Posterior cingulate gyrus (tissue), 11 donors: Measurements from ENCODE around the gene NFASC.

Source experiments
- DNase-seq, 10 donors: peaks; one replicate each; pipeline versions ENCODE4 v3.0.0 to v3.0.0-alpha.2; 2020 to 2021; ENCODE audit warnings: mixed read lengths in 3 of 10
- intact Hi-C: fragments of 100-400 bp; cut with DNase I; formaldehyde crosslinking; loops from one replicate; pipeline ENCODE4 v1.15.1; 2023

NFASC gene

DNA sequence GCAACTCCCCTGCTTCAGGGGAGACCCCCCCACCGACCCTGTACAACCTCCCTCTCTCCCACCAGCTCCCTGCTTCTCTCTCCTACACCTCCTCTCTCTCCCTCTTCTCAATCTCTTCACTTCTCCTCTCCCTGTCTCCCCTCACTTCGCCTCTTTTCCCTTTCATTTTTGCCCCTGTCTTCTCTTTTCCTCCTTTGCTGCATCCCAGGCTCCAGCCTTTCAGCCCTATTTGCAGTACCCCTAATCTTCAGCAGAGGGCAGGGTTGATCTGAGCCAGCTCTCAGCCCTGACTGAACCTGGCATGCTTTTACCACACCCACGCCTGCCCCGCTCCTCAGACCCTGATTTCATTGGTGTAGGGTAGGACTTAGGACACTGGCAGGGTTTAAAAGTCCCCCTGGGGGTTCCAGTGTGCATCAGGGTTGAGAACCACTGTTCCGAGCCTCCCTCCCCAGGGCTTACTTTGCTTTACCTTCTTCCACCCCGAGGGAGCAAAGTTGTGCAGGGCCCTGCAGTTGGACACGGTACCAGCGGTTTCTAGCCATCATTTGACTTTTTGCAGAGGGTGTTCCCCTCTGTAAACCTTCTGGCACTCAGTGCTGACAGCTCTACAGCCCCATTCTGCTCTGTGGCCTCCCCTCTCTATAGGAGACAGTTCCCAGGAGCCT lies 105.0 kb downstream of the NFASC start:
- peak in 6 of 10 donors; percentile 52 to 91 (median 58) for DNase-seq
- intact Hi-C loops = no loop called here

- intact Hi-C loops = no loop called here
- DNase-seq = no peak
Measured at GRCh38 chr1:204976646-204977045, 106.0 kb downstream of the NFASC start.

DNA sequence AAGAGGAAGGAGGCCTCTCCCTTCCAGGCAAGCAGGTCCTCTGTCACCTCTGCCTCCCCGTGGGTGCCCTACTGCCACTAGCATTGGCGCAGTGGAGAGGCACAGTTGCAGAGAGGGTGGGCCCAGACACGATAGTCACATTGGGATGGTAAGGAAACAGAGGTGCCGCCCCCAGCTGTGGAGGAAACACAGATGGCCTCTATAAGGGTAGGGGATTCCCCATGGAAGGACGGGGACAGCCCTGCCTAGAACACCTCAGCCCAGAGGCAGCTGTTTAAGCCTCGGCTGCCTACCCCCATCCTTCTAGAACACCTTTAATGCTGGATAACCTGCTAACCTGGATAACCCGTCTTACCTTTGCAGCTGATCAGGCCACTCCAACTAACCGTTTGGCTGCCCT lies 106.7 kb downstream of the NFASC start:
- no peak for DNase-seq
- intact Hi-C loops = no loop called here

- intact Hi-C loops = no loop called here
- DNase-seq = peak in 1 of 10 donors; percentile 80
Measured at GRCh38 chr1:204978782-204979181, 108.1 kb downstream of the NFASC start.

DNA sequence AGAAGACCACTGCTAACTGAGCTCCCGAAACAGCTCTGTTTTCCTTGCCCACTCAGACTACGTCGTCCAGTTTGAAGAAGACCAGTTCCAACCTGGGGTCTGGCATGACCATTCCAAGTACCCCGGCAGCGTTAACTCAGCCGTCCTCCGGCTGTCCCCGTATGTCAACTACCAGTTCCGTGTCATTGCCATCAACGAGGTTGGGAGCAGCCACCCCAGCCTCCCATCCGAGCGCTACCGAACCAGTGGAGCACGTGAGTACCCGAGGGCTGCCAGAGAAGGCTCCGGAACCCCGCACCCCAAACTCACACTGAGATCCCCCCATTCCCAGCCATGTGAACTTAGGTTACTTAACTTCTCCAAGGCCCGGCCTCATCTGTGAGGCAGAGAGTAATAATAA lies 108.6 kb downstream of the NFASC start:
- intact Hi-C loops = no loop called here
- peak in 1 of 10 donors; percentile 79 for DNase-seq

DNA sequence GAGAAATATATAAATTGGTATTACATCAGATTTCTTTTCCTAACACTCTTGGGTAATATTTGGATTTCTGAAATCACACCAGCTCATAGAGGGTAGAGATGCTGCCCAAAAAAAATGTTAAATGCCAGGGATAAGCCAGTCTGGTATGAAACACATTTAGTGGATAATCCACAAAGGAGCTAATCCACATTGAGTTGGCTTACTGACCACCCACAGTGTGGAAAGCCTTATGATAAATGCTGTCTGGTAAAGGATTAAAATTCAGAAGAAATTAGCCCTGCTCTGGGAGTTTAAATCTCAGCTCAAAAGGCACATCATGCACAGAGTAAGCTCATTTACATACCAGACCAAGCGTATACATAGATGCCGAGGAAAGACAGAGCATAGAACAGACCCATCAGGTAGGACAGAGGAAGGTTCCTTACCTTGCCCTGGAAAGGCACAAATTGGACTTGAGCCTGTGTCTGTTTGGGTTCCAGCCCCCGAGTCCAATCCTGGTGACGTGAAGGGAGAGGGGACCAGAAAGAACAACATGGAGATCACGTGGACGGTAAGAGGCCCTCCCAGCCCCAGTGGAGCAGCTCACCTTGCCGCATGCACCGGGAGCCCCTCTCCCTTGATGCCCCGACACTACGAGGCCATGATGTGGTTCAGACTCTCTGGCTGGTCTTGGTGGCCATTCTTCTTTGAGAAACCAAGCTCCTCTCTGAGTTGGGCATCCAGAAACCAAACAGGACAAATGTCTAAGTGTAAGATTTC lies 109.4 kb downstream of the NFASC start:
- intact Hi-C loops = loop anchor here (10.0 kb wide), 2 partner anchors 165 to 275 kb away; no protein-coding TSS in a partner anchor
- peak in 1 of 10 donors; percentile 71 for DNase-seq

GRCh38 chr1:204980840-204981405 lies 110.3 kb downstream of the NFASC start:
- intact Hi-C loops = loop anchor here (10.0 kb wide), 2 partner anchors 164 to 274 kb away; no protein-coding TSS in a partner anchor
- no peak for DNase-seq

DNA sequence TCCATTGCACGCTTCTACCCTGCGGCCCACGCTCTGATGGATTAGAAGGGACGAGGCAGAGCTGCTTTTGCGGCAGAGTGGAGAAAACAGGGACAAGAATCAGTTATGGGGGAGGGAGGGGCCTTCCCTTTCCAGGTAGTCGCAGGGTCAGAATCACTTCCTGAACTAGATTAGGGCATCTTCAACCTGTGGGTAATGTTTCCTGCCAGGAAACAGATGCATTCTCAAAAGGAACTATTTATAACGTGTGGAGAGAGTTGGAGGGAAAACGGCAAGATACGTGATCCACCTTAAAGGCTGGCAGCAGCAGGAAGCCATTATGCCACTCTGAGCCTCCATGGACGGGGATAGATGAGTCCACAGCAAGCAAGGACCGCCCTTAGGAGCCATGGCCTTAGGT lies 112.5 kb downstream of the NFASC start:
- intact Hi-C loops = loop anchor here (10.0 kb wide), 2 partner anchors 162 to 272 kb away; no protein-coding TSS in a partner anchor
- DNase-seq = no peak

GRCh38 chr1:204983881-204984280 lies 113.2 kb downstream of the NFASC start:
- DNase-seq = peak in 1 of 10 donors; percentile 71
- intact Hi-C loops = loop anchor here (10.0 kb wide), 2 partner anchors 161 to 271 kb away; no protein-coding TSS in a partner anchor

DNA sequence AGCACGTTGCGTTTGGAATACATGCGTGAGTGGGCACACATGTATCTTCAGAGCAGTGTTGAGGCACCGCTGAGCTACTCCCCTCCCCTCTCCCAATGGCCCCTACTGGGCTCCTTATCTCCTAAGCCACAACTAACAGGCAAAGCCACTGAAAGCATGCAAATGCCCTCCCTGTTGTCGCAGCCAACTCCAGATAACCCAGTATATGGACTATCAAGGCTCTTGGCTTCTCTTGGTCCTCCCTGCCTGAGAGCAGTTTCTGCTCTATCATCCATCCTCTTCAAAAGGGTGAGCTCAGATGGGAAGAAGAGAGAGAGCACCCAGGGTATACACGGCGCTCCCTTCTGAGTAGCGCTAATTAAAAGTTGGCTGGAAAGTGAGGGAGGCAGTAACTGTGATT lies 113.8 kb downstream of the NFASC start:
- no peak for DNase-seq
- intact Hi-C loops = loop anchor here (10.0 kb wide), 2 partner anchors 160 to 270 kb away; no protein-coding TSS in a partner anchor

GRCh38 chr1:204986181-204986580 lies 115.5 kb downstream of the NFASC start:
- intact Hi-C loops = loop anchor here (10.0 kb wide), 2 partner anchors 159 to 269 kb away; no protein-coding TSS in a partner anchor
- DNase-seq = peak in 1 of 10 donors; percentile 47

DNA sequence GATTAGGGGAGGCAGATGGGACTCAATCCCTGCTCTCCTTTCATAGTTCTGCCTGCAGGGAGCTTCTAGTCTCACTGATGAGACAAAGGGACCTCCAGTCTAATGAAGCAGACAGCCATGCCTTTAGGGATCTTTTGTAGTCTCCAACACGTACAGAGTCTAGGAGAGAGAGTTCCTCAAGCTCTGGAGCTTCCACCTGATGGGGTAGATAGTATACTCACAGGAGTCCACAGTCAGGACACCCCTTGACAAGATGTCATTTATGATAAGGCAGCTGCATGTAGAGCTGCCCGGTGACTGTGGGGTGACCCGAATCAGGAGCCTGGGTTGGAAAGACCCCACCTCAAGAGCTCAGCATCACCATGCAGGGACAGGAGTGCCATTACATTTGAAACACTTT lies 117.0 kb downstream of the NFASC start:
- intact Hi-C loops = loop anchor here (10.0 kb wide), 2 partner anchors 157 to 267 kb away; no protein-coding TSS in a partner anchor
- peak in 1 of 10 donors; percentile 29 for DNase-seq

DNA sequence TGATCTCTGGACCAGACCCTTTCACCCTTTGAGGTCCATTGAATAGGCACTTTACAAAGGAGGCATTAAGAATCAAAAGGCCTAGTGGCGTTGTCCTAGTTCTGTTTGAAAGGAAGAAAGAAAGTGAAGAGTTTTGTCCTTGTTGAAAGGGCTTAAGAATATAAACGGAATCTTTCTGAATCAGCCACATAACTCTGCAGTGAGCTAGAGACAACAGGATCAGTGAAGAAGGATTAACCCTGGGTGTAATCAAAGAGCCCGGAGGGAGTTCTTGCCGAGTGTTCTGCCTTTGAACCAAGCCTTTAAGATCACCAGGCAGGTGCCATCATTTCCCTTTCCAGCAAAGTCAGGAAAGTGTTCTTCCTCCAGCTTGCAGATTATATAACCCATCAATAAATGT lies 117.5 kb downstream of the NFASC start:
- intact Hi-C loops = loop anchor here (10.0 kb wide), 2 partner anchors 157 to 267 kb away; no protein-coding TSS in a partner anchor

GRCh38 chr1:204989266-204990058 lies 118.8 kb downstream of the NFASC start:
- DNase-seq = peak; percentile 73 to 98 (median 85)
- intact Hi-C loops = loop anchor here (1.0 to 10.0 kb wide), 4 partner anchors 72 to 265 kb away; no protein-coding TSS in a partner anchor

More for the DNA sequence above, 117.5 kb downstream of the NFASC start:
- no peak for DNase-seq

DNA sequence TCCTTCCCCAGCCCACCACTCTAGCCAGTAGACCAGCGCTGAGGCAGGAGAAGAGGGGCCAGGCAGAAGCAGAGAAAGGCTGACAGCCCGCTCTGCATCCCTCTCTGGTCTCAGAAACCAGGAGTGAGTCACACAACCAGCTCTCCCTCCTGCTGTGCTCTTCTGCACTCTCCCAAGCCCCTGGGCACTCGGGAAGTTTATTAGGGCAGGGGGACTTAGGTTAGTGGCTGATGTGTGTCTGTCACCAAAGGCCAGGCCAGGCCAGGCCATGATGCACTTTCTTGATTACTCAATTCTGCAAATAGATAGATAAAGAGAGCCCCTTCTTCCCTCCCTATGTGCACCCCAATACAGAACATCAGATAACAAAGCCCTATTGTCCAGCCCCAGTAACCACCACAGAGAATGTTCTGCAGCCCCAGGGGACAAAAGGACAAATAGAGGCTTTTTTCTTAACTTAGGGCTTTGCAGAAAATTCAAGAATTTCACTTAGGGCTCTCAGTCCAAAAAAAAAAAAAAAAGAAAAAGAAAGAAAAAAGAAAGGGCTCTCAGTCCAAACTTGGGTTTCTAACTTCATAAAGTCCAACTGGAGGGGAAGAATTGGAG lies 119.5 kb downstream of the NFASC start:
- intact Hi-C loops = no loop called here
- DNase-seq = peak in 3 of 10 donors; percentile 47 to 78 (median 49)

- intact Hi-C loops = no loop called here
- DNase-seq = peak in 1 of 10 donors; percentile 38
Measured at GRCh38 chr1:204990721-204991341, 120.2 kb downstream of the NFASC start.

DNA sequence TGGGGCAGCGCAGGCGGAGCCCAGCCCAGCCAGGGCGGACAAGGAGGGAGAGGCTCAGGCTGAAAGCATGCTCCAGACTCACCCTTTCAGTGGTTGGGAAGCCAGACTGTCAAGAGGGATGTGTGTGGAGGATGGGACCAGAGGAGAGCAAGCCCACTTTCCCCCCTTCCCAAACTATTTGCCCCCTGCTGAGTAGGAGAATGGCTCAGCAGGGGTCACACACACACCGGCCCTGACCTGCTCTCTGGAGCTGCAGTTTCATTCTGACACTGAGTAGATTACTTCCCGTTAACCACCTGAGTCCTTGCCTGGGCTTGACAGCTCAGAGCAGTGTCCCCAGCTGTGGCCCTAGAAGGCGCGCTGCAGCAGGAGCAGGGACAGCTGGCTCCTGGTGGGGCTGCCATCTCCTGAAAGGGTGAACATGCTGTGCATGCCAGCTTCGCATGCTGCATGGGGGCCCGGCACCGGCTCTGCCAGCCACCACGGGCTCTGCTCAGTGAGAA lies 120.7 kb downstream of the NFASC start:
- DNase-seq = peak in 7 of 10 donors; percentile 37 to 94 (median 71)
- intact Hi-C loops = no loop called here

DNA sequence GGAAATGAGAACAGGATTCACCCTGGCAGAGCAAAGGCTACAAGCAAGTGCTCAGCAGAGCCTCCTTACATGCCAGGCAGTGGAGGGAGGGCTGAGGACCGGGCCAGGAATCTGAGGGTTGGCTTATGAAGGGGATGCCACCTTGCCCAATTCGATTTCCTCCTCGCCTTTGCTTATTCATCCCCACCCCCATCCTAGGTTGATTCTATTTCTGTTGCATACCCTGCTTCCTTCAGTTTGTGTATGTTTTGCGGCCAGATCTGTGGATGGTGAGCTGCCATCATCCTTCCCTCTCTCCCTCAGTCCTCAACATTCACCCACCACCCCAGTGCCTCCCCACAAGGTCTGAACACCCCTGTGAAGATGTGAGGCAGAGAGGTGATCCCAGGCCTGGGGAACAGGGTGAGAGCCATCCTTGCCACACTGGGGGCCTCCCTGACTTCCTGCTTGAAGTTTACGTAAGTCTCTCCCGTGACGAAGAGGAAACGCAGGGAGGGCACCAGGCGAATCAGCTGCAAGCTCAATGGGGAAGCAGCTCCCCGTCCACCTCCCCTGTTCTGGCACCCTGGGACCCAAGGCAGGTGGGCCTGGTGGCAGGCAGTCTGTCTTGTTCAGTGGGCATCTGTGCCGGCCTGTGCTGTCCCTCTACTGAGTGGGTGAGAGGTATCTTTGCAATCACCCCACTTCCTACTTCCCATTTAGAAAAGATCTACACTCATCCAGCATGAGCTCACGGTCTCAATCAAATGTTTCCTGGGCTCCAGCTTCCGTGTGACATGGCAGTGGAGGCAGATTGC lies 121.7 kb downstream of the NFASC start:
- intact Hi-C loops = no loop called here
- DNase-seq = peak in 2 of 10 donors; percentile 81 to 84
